ENCODE results near the gene SRCAP. TPM values are rescaled to one million over a fixed set of nuclear protein-coding genes. Genes with fewer than 3 reads are reported as not detected.

Gene SRCAP
- polyA plus RNA-seq, 2 donors = 4.9 to 20.9 TPM

DNA sequence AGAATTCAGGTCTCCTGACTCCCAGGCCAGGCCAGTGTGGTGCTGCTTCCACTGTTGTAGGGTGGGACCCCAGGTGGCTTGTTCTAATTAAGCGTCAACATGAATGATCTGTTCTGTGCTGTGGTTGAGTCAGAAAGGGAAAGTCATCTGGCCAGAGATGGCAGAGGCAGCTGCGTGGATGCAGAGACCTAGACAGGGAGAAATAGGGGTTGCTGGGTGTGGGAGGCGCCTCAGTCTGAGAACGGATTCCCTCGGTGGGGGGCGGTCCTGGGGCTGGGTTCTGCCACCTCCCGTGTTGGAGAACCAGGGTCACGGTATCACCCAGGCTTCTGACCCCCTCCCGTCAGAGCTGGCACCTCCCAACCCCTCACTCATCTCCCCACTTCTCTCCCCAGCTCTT lies 35.2 kb upstream of the SRCAP start:
- Histone ChIP-seq H3K9me3 (ENCODE audit: control insufficient read depth in 2 of 2, insufficient read depth in 1 of 2, low read depth in 1 of 2, low read length in 1 of 2) (no peaks in the 10 kb centered on the region), H3K4me1 (ENCODE audit: control insufficient read depth in 2 of 2, insufficient read depth in 2 of 2, low read length in 1 of 2) (peaks cover 6 to 9% of the 10 kb centered on the region in 2 donors), H3K27me3 (ENCODE audit: control insufficient read depth in 1 of 2, insufficient read depth in 2 of 2, low read length in 2 of 2) (no peaks in the 10 kb centered on the region), H3K27ac (ENCODE audit: low read depth in 2 of 2, low read length in 1 of 2) (no peak overlapping the region), H3K36me3 (ENCODE audit: control insufficient read depth in 2 of 2, insufficient read depth in 2 of 2, low read length in 1 of 2) (peaks cover 28 to 63% of the 10 kb centered on the region in 2 donors), H3K4me3 (ENCODE audit: low read depth in 1 of 2, low read length in 2 of 2) (no peak overlapping the region)
- WGBS, 2 donors = 75% methylated on average over 9 of the region's 9 CpGs

DNA sequence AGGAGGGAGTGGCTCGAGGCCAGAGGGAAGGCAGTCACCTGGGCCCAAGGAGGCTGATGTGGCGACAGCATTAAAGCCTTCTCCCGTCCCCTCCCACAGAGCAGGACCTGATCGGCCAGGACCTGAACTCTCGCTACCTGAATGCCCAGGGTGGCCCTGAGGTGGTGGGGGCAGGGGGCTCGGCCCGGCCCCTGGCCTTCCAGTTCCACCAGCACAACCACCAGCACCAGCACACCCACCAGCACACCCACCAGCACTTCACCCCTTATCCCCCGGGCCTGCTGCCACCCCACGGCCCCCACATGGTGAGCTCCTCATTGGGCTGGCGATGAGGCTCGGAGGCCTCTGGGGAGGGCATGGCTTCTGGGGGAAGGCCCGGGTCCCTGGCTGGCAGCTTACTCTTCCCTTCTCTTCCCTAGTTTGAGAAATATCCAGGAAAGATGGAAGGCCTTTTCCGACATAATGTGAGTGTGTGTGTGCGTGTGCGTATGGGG lies 34.3 kb upstream of the SRCAP start:
- H3K9me3 ChIP-seq (ENCODE audit: control insufficient read depth in 2 of 2, insufficient read depth in 1 of 2, low read depth in 1 of 2, low read length in 1 of 2) = no peaks in the 10 kb centered on the region
- no peak overlapping the region for H3K4me3 ChIP-seq (ENCODE audit: low read depth in 1 of 2, low read length in 2 of 2)
- 89% methylated on average over 14 to 15 of the region's 15 CpGs for WGBS, 2 donors
- H3K36me3 ChIP-seq (ENCODE audit: control insufficient read depth in 2 of 2, insufficient read depth in 2 of 2, low read length in 1 of 2) = peaks cover 37 to 70% of the 10 kb centered on the region in 2 donors
- H3K27ac ChIP-seq (ENCODE audit: low read depth in 2 of 2, low read length in 1 of 2) = no peak overlapping the region
- peaks cover 9% of the 10 kb centered on the region in 2 donors for H3K4me1 ChIP-seq (ENCODE audit: control insufficient read depth in 2 of 2, insufficient read depth in 2 of 2, low read length in 1 of 2)
- no peaks in the 10 kb centered on the region for H3K27me3 ChIP-seq (ENCODE audit: control insufficient read depth in 1 of 2, insufficient read depth in 2 of 2, low read length in 2 of 2)

GRCh38 chr16:30665155-30665829 lies 33.7 kb upstream of the SRCAP start:
- Histone ChIP-seq H3K4me1 (ENCODE audit: control insufficient read depth in 2 of 2, insufficient read depth in 2 of 2, low read length in 1 of 2) (peaks cover 9% of the 10 kb centered on the region in 2 donors), H3K27me3 (ENCODE audit: control insufficient read depth in 1 of 2, insufficient read depth in 2 of 2, low read length in 2 of 2) (no peaks in the 10 kb centered on the region), H3K27ac (ENCODE audit: low read depth in 2 of 2, low read length in 1 of 2) (no peak overlapping the region), H3K36me3 (ENCODE audit: control insufficient read depth in 2 of 2, insufficient read depth in 2 of 2, low read length in 1 of 2) (peaks cover 43 to 77% of the 10 kb centered on the region in 2 donors), H3K9me3 (ENCODE audit: control insufficient read depth in 2 of 2, insufficient read depth in 1 of 2, low read depth in 1 of 2, low read length in 1 of 2) (no peaks in the 10 kb centered on the region), H3K4me3 (ENCODE audit: low read depth in 1 of 2, low read length in 2 of 2) (no peak overlapping the region)
- 87% methylated on average over 21 to 22 of the region's 22 CpGs for WGBS, 2 donors

DNA sequence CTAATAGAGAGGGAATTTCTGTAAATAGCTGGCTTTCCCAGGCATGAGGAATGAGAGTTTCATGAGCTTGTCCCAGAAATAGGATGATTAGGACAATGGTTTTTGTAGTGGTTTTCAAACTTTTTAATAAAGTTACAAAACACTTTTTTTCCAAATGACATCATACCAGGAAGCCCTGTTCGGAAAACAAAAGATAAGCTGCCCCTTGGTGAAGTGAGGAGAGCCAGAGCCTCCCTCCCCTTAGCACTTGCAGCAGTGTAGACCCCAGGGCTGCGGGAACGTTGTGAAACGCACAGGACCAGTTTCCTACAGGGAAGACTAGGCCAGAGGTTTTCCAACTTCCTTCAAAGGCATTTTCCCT lies 33.2 kb upstream of the SRCAP start:
- H3K36me3 ChIP-seq (ENCODE audit: control insufficient read depth in 2 of 2, insufficient read depth in 2 of 2, low read length in 1 of 2) = peaks cover 48 to 79% of the 10 kb centered on the region in 2 donors
- H3K27me3 ChIP-seq (ENCODE audit: control insufficient read depth in 1 of 2, insufficient read depth in 2 of 2, low read length in 2 of 2) = no peaks in the 10 kb centered on the region
- H3K4me3 ChIP-seq (ENCODE audit: low read depth in 1 of 2, low read length in 2 of 2) = no peak overlapping the region
- no peaks in the 10 kb centered on the region for H3K9me3 ChIP-seq (ENCODE audit: control insufficient read depth in 2 of 2, insufficient read depth in 1 of 2, low read depth in 1 of 2, low read length in 1 of 2)
- WGBS, 2 donors = 82 to 83% methylated on average over 4 of the region's 4 CpGs
- H3K27ac ChIP-seq (ENCODE audit: low read depth in 2 of 2, low read length in 1 of 2) = no peak overlapping the region
- peaks cover 7 to 9% of the 10 kb centered on the region in 2 donors for H3K4me1 ChIP-seq (ENCODE audit: control insufficient read depth in 2 of 2, insufficient read depth in 2 of 2, low read length in 1 of 2)

DNA sequence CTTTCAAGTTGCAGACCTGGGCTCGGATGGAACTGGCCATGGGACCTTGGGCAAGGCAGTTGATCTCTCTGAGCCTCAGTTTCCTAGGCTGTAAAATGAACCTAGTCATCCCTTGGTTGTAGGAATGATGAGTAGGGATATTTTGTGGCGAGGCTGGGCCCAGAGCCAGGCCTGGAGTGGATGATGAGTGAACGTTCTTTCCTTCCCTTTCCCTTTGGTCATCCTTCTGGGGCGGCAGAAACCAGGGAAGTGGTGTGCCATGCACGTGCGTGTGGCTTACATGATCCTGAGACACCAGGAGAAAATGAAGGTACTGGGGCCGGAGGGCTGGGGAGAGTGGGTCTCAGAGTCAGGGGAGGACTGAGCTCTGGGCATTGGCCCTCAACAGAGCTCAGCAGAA lies 32.3 kb upstream of the SRCAP start:
- H3K27ac ChIP-seq (ENCODE audit: low read depth in 2 of 2, low read length in 1 of 2) = no peak overlapping the region
- H3K9me3 ChIP-seq (ENCODE audit: control insufficient read depth in 2 of 2, insufficient read depth in 1 of 2, low read depth in 1 of 2, low read length in 1 of 2) = no peaks in the 10 kb centered on the region
- no peaks in the 10 kb centered on the region for H3K27me3 ChIP-seq (ENCODE audit: control insufficient read depth in 1 of 2, insufficient read depth in 2 of 2, low read length in 2 of 2)
- H3K36me3 ChIP-seq (ENCODE audit: control insufficient read depth in 2 of 2, insufficient read depth in 2 of 2, low read length in 1 of 2) = peaks cover 49 to 75% of the 10 kb centered on the region in 2 donors
- no peak overlapping the region for H3K4me3 ChIP-seq (ENCODE audit: low read depth in 1 of 2, low read length in 2 of 2)
- WGBS, 2 donors = 76 to 84% methylated on average over 7 of the region's 7 CpGs
- peaks cover 0 to 9% of the 10 kb centered on the region in 2 donors for H3K4me1 ChIP-seq (ENCODE audit: control insufficient read depth in 2 of 2, insufficient read depth in 2 of 2, low read length in 1 of 2)

- 88 to 90% methylated on average over 11 of the region's 11 CpGs for WGBS, 2 donors
- Histone ChIP-seq H3K27ac (ENCODE audit: low read depth in 2 of 2, low read length in 1 of 2) (no peak overlapping the region), H3K4me3 (ENCODE audit: low read depth in 1 of 2, low read length in 2 of 2) (no peak overlapping the region), H3K27me3 (ENCODE audit: control insufficient read depth in 1 of 2, insufficient read depth in 2 of 2, low read length in 2 of 2) (no peaks in the 10 kb centered on the region), H3K9me3 (ENCODE audit: control insufficient read depth in 2 of 2, insufficient read depth in 1 of 2, low read depth in 1 of 2, low read length in 1 of 2) (no peaks in the 10 kb centered on the region), H3K4me1 (ENCODE audit: control insufficient read depth in 2 of 2, insufficient read depth in 2 of 2, low read length in 1 of 2) (peaks cover 0 to 9% of the 10 kb centered on the region in 2 donors), H3K36me3 (ENCODE audit: control insufficient read depth in 2 of 2, insufficient read depth in 2 of 2, low read length in 1 of 2) (peaks cover 41 to 69% of the 10 kb centered on the region in 2 donors)
Measured at GRCh38 chr16:30667361-30667905, 31.5 kb upstream of the SRCAP start.

DNA sequence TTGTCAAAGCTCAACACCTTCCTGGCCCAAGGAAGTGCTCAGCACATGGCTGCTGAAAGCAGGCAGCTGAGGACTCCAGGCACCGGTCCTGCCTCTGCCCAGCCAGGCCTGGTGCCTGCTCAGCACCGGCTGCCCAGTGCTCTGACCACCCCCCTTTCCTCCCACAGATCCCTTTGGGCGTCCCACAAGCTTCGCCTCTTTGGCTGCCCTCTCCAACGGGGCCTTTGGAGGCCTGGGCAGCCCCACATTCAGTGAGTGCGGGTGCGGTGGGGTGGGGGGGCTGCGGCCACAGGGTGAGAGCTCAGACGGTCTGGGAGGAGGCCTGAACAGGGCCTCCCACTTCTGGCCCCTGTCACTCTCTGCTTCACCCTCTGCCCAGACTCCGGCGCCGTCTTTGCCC lies 30.6 kb upstream of the SRCAP start:
- Histone ChIP-seq H3K27me3 (ENCODE audit: control insufficient read depth in 1 of 2, insufficient read depth in 2 of 2, low read length in 2 of 2) (no peaks in the 10 kb centered on the region), H3K9me3 (ENCODE audit: control insufficient read depth in 2 of 2, insufficient read depth in 1 of 2, low read depth in 1 of 2, low read length in 1 of 2) (no peaks in the 10 kb centered on the region), H3K4me3 (ENCODE audit: low read depth in 1 of 2, low read length in 2 of 2) (no peak overlapping the region), H3K27ac (ENCODE audit: low read depth in 2 of 2, low read length in 1 of 2) (no peak overlapping the region), H3K4me1 (ENCODE audit: control insufficient read depth in 2 of 2, insufficient read depth in 2 of 2, low read length in 1 of 2) (peaks cover 0 to 9% of the 10 kb centered on the region in 2 donors), H3K36me3 (ENCODE audit: control insufficient read depth in 2 of 2, insufficient read depth in 2 of 2, low read length in 1 of 2) (peaks cover 39 to 61% of the 10 kb centered on the region in 2 donors)
- 88 to 89% methylated on average over 12 of the region's 12 CpGs for WGBS, 2 donors

DNA sequence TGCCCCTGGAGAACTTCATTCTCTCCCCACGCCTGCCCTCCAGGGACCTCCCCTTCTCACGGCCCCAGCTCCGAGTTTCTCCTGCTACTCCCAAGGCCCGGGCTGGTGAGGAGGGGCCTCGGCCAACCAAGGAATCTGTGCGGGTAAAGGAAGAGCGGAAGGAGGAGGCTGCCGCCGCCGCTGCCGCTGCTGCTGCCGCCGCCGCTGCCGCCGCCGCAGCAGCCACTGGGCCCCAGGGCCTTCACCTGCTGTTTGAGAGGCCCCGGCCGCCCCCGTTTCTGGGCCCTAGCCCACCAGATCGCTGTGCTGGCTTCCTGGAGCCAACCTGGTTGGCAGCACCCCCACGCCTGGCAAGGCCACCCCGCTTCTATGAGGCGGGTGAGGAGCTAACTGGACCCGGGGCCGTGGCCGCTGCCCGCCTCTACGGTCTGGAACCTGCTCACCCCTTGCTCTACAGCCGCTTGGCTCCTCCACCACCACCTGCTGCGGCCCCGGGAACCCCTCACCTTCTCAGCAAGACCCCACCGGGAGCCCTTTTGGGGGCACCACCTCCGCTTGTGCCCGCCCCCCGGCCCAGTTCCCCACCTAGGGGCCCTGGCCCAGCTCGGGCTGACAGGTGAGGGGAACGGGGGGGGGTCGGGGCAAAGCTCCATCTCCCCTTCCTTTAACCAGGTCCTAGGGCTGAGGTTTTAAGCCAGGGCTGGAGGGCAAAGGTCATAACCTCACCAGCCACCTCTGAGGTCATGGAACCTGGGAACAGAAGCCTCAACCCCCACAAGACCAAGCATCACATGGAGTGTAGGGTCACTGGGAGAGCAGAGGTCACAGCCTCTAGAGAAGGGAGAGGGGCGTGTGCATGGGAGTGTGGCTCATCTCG lies 29.7 kb upstream of the SRCAP start:
- peaks cover 0 to 3% of the 10 kb centered on the region in 2 donors for H3K4me1 ChIP-seq (ENCODE audit: control insufficient read depth in 2 of 2, insufficient read depth in 2 of 2, low read length in 1 of 2)
- 91% methylated on average over 27 to 41 of the region's 41 CpGs for WGBS, 2 donors

DNA sequence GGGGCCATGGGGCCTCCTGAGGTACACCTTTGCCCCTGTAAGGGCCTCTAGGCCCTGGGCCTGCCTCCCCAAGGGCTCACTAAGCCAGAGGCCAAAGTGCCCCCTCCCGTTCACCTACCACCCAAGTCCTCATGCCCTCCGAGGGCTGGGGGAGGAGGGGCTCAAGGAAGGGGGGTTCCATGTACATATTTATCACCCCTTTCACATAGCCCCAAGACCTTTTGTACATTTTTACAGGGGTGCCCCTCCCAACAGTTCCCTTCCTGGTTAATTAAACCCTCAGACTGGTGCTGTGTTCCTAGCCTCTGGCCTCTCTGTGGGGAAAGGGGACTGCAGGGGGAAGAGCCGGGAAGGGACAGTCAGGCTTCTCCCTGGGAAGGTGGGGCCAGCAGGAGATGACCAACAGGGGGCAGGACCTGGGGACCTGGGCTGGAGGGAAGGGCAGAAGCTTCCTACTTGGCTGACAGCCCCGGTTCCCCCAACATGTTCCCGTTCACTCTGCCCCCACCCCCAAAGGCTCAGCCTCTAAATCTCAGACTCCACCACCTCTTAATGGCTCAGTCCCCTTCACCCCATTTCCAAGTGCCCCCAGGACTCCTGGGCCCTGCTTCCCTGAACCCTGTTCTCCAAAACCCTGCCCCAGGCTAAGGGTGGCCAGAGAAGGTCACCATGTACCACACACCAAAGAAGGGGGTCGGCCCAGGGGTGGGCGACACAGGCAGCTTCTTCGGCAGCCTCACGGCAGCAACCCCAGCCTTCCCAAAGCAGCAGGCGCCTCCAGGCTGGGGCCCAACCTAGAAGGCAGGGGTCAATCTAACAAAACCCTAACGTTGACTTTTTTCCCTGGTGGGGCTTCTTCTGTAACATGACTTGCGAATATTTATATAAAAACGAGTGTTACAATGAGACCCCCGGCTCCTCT lies 28.8 kb upstream of the SRCAP start:
- peaks cover 0 to 3% of the 10 kb centered on the region in 2 donors for H3K4me1 ChIP-seq (ENCODE audit: control insufficient read depth in 2 of 2, insufficient read depth in 2 of 2, low read length in 1 of 2)
- peaks cover 35 to 51% of the 10 kb centered on the region in 2 donors for H3K36me3 ChIP-seq (ENCODE audit: control insufficient read depth in 2 of 2, insufficient read depth in 2 of 2, low read length in 1 of 2)
- H3K4me3 ChIP-seq (ENCODE audit: low read depth in 1 of 2, low read length in 2 of 2) = no peak overlapping the region
- no peaks in the 10 kb centered on the region for H3K9me3 ChIP-seq (ENCODE audit: control insufficient read depth in 2 of 2, insufficient read depth in 1 of 2, low read depth in 1 of 2, low read length in 1 of 2)
- no peak overlapping the region for H3K27ac ChIP-seq (ENCODE audit: low read depth in 2 of 2, low read length in 1 of 2)
- H3K27me3 ChIP-seq (ENCODE audit: control insufficient read depth in 1 of 2, insufficient read depth in 2 of 2, low read length in 2 of 2) = no peaks in the 10 kb centered on the region
- WGBS, 2 donors = 83% methylated on average over 14 of the region's 14 CpGs

More for the DNA sequence above, 29.7 kb upstream of the SRCAP start:
- H3K4me3 ChIP-seq (ENCODE audit: low read depth in 1 of 2, low read length in 2 of 2) = no peak overlapping the region
- H3K27me3 ChIP-seq (ENCODE audit: control insufficient read depth in 1 of 2, insufficient read depth in 2 of 2, low read length in 2 of 2) = no peaks in the 10 kb centered on the region
- no peak overlapping the region for H3K27ac ChIP-seq (ENCODE audit: low read depth in 2 of 2, low read length in 1 of 2)
- peaks cover 38 to 54% of the 10 kb centered on the region in 2 donors for H3K36me3 ChIP-seq (ENCODE audit: control insufficient read depth in 2 of 2, insufficient read depth in 2 of 2, low read length in 1 of 2)
- H3K9me3 ChIP-seq (ENCODE audit: control insufficient read depth in 2 of 2, insufficient read depth in 1 of 2, low read depth in 1 of 2, low read length in 1 of 2) = no peaks in the 10 kb centered on the region

Measured in esophagus (tissue), 2 donors.